T-helper 9 cell (primary cell): ENCODE results near the gene TYK2.
A peak's percentile ranks its signal among the peaks of the same experiment; 100 is the strongest.
"Not testable (repeated sequence)": the region's sequence is repeated elsewhere in the genome, so short reads cannot be mapped to it uniquely, and the experiment has no call there.

Experiments used
- DNase-seq: peaks from one replicate; pipeline ENCODE4 v3.0.0-alpha.2; 2020

Gene TYK2

GRCh38 chr19:10407096-10407495, 26.7 kb upstream of the TYK2 start:
- DNase-seq: no peak

DNA sequence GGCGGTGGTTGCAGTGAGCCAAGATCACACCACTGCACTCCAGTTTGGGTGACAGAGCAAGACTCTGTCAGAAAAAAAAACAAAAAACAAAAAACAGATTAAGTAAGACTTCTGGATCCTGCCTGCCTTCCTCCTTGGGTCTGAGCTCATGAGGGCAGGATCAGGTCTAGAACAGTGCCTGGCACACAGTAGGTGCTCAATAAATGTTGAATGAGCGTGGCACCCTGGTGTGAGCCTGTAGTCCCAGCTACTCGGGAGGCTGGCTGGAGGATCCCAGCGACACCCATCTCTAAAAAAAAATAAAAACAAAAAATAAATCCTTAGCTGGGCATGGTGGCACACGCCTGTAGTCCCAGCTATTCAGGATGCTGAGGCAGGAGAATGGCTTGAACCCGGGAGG, 25.8 kb upstream of the TYK2 start:
- DNase-seq: no peak

GRCh38 chr19:10404888-10405820, 24.8 kb upstream of the TYK2 start:
- DNase-seq: peak; percentile 43

DNA sequence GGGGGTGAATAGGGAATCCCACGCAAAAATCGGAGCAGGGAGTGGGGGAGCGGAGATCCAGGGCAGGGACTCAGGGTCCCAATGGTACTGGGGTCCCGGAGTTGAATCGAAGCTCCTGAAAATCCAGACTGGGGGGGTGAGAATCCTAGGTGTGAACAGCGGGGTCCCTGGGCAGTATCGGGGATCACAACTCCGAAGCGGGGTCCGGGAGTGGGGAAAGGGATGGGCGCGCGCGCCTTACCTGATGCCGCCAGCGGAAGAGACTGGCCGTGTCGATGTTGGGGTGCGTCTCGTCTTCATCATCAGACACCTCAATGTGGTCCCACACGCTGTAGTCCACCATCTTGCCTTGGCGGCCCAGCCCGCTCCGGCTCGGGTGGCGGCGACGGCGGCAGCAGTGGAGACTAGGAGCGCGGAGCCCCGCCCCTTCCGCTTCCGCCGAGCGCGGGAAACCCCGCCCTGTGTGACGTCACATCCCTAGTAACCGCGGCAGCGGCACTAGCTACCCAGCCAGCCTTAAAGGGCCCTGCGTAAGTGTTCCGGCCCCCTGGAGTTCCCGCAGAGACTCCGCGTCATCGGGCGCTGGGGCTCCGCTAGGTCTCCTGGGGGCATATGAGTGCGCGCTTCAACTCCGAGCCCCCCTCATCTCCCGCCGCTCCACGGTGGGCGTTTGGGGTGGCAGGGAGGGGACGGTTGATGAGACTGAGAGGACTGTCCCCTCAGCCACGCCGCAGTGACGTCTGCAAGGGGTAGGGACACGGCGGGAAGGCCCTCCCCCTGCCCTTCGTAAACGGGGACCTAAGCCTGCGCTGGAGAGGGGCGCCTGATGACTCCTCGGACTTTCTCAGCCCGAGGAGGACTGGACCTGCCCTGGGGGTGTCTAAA, 23.0 kb upstream of the TYK2 start, which contains the start of gene CDC37:
TSS of gene CDC37 (minus strand) at position 406 of the 885 bp plus-strand sequence. CDS start at position 343, 63 bp downstream.
- peak; percentile 98 for DNase-seq

DNA sequence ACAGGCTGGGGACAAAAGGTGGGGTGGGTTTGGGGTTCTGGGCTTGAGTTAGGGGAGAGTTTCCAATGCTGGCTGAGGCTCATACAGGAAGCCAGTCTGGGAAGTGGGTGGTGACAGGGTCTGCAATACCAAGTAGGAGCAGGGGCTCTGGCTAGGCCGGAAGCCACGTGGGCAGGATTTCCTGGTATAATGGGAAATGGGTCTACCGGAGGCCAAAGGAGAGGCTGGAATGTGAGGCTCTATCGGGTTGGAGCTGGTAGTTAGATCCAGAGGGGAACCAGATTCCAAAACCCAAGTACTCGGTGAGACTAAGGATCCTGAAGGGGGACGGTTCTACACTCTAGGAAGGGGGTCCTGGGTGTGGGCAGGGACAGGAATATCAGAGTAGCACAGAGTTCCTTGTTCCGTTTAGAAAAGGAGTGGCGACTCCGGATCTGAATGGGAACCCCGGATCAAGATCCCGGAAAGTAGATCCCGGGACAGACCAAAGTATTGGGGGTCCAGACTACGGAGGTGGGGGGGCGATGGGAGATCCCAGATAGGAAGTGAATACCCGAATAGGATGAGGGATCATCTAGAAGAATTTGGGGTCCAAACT, 22.2 kb upstream of the TYK2 start:
- no peak for DNase-seq

GRCh38 chr19:10399878-10400277, 19.5 kb upstream of the TYK2 start:
- no peak for DNase-seq

DNA sequence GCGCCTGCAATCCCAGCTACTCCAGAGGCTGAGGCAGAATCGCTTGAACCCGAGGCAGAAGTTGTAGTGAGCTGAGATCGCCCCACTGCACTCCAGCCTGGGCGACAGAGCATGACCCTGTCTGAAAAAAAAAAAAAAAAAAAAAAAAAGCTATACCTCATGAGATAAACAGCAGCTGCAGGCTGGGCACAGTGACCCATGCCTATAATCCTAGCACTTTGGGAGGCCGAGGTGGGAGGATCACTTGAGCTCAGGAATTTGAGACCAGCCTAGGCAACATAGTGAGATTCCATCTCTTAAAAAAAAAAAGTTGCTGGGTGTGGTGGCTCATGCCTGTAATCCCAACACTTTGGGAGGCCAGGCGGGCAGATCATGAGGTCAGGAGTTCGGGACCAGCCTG, 19.0 kb upstream of the TYK2 start:
- not testable (repeated sequence) for DNase-seq

DNA sequence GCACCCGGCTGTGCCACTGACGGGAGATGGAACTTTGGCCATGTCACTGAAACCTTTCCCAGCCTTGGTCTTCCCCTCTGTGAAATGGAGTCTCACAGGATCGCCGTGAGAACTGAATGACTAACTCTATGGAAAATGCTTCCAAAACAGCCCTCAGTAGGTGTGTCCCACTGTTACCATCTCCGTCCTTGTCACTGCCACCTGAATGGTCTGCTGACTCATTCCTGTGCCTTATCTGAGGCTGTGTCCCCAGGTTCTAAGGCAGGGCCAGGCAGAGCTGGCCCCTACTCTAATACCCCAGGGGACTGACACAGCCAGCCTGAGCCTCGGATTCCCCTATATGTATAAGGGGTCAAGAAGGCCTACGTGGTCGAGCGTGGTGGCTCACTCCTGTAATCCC, 18.4 kb upstream of the TYK2 start:
- DNase-seq: no peak

DNA sequence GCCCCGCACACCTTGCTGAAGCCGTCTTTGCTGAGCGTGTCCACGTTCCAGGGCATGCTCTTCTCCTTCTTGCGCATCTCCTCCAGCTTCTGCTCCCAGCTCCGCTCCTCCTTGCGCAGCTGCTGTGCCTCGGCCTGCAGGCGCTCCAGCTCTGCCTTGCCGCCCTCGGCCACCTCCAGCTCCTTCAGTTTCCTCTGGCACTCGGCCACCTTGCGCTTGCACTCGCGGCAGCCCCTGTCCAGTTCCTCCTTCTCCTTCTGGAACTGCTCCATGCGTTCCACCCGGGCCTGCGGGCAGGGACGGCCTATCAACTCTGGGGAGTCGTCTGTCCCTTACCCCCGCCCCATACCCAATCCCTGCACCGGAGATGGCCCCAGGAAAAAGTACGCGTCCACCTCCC, 15.5 kb upstream of the TYK2 start:
- DNase-seq: no peak

DNA sequence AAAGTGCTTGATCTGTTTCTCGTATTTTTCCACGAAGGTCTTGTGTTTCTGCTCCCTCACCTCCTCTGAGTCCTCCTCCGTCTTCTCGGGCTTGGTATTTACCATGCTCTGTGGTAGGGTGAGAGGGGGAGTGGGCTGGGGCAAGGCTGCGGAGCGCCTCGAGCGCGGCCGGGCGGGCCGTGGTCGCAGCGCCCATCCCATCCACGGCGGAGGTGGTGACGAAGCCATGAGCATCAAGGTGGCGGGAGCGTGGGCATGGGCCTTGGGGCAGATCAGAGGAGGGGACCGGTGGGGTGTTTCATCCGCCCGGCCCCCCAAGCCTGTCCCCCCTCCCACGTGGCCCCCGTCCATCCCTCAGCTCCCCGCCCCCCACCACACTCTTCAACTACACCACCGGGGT, 15.1 kb upstream of the TYK2 start:
- DNase-seq: no peak

- no peak for DNase-seq
These were observed 14.6 kb upstream of the TYK2 start for GRCh38 chr19:10395003-10395402.

DNA sequence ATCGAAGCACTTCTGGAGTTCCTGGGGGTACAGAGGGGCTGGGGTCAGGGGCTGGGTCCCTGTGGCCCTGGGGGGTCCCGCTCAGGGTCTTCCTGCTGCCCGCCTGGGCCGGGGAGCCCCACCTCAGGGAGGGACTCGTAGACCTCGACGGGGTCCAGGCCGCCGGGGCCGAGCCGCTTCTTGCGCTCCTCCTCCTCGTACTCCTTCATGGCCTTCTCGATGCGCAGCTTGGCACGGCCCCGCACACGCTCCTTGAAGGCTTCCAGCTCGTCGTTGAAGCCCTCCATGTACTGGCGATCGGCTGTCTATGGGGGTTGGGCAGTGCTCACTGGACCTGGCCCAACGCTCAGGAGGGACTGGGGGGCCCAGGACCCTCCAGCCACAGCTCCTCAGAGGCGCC, 12.8 kb upstream of the TYK2 start:
- no peak for DNase-seq

- no peak for DNase-seq
These were observed 11.7 kb upstream of the TYK2 start for GRCh38 chr19:10392120-10392519.

GRCh38 chr19:10390652-10391286, 10.4 kb upstream of the TYK2 start:
- peak; percentile 60 for DNase-seq

- no peak for DNase-seq
These were observed 9.5 kb upstream of the TYK2 start for GRCh38 chr19:10389863-10390262.

- DNase-seq: peak; percentile 90
These were observed 8.6 kb upstream of the TYK2 start for GRCh38 chr19:10388957-10389356.

DNA sequence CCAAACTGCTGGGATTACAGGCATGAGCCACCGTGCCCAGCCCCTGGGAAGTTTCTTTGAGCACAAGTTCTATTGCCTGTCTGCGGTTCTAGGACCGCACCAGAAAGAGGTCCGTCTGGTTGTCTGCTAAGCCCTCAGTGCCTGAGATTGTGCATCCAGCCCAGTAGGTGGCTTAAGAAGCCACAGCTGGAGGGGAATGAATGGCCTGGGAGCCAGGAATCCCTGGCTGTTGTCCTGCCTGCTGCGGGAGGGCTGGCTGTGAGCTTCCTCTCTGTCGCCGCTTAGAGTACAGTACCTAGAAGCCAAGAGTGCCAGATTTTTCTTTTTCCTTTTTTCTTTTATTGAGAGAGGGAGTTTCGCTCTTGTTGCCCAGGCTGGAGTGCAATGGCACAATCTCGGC, 4.2 kb upstream of the TYK2 start:
- no peak for DNase-seq

DNA sequence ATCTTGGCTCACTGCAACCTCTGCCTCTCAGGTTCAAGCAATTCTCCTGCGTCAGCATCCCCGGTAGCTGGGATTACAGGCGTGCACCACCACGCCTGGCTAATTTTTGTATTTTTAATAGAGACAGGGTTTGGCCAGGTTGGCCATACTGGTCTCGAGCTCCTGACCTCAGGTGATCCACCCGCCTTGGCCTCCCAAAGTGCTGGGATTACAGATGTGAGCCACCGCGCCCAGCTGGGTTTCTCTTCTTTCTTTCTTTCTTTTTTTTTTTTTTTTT, 2.8 kb upstream of the TYK2 start:
- DNase-seq: not testable (repeated sequence)

DNA sequence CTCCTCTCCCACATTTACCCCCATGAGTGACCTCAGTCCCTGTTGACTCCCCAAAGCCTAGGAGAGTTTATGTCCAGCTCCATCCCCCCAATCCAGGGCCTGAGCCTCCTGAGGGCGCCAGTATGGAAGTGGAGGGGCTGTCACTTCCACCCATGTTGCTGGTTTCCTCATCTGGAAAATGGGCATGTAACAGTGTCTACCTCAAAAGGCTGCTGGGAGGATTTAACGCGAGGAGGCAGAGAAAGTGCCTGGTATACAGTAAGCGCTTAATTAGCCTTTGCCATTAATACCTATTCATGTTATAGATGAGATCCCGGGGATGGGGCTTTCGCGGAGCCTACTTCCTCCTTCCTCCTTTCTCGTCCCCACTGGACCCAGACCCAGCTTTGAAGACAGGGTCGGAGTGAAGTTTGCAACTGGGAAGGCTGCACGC, 476 bp downstream of the TYK2 start:
- DNase-seq: no peak

DNA sequence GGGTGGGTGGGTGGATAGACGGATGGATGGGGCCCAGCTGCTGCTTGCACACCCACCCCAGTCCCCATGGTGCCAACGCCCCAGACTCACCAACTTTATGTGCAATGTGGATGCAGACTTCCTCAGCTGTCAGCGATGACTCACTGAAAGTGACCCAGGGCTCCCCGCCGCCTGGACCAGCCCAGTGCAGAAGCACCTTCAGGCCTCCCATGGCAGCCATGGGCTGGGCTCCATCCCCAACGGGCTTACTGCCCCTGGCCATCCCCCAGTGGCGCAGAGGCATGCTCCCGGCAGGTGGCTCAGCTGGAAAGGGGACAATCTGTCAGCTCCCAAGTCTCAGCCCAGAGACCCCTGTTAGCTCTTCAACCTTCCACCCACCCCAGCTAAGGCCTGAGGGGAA, 2.2 kb downstream of the TYK2 start:
- no peak for DNase-seq

DNA sequence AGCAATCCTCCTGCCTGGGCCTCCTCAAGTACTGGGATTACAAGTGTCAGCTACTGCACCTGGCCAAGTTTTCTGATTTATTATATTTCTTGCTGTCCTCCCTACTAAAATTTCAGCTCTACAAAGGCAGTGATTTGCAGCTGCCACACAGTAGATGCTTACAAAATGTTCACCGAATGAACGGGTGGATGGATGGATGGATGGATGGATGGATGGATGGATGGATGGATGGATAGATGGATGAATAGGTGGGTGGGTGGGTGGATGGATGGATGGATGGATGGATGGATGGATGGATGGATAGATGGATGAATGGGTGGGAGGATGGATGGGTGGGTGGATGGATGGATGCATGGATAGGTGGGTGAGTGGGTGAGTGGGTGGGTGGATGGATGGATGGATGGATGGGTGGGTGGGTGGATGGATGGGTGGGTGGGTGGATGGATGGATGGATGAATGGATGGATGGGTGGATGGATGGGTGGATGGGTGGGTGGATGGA, 3.2 kb downstream of the TYK2 start:
- not testable (repeated sequence) for DNase-seq

DNA sequence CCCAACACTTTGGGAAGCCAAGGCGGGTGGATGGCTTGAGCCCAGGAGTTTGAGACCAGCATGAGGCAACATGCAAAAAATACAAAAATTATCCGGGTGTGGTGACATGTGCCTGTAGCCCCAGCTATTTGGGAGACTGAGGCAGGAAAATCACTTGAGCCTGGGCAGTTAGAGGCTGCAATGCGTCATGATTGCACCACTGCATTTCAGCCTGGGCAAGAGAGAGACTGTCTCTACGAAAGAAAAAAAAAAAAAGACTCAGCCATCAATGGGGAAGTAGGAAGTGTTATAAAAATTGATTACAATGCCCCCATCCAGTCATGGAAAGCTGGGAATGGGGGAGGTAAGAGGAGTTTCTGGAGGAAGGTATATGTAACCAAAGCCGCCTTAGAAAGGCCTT, 5.4 kb downstream of the TYK2 start:
- no peak for DNase-seq

GRCh38 chr19:10372690-10373089, 7.7 kb downstream of the TYK2 start:
- no peak for DNase-seq
